ENCODE data around the gene NAV1. TPM values are rescaled to one million over a fixed set of nuclear protein-coding genes. Genes with fewer than 3 reads are reported as not detected.
"Not testable (repeated sequence)": the region's sequence is repeated elsewhere in the genome, so short reads cannot be mapped to it uniquely, and the experiment has no call there.

Gene NAV1
- total RNA-seq, result 11.0 TPM

GRCh38 chr1:201538612-201539551, at the start of gene NAV1:
TSS of gene NAV1 (plus strand) at chr1:201539127. CDS start at chr1:201622885, 83,758 bp downstream.
- Histone ChIP-seq H3K9ac (ENCODE audit: low read depth in 1 of 3, low read length in 3 of 3) (peak within 1 kb of the TSS; percentile 59 to 74 (median 63)), H3K27ac (ENCODE audit: low read depth, low read length) (peak within 1 kb of the TSS; percentile 74), H3K4me3 (ENCODE audit: low read length in 3 of 3) (peak within 1 kb of the TSS; percentile 69 to 83 (median 71)), H3K36me3 (ENCODE audit: control insufficient read depth in 3 of 3, insufficient read depth in 3 of 3, low read length in 3 of 3) (no peaks in the 10 kb centered on the region), H3K4me1 (ENCODE audit: control insufficient read depth in 3 of 3, insufficient read depth in 3 of 3, low read length in 3 of 3) (peaks cover 36 to 47% (median 43%) of the 10 kb centered on the region in 3 donors), H3K27me3 (ENCODE audit: control insufficient read depth in 3 of 3, insufficient read depth in 3 of 3, low read length in 3 of 3) (peaks cover 22 to 42% (median 41%) of the 10 kb centered on the region in 3 donors), H3K9me3 (ENCODE audit: control insufficient read depth in 3 of 3, low read length in 3 of 3) (no peaks in the 10 kb centered on the region)

- Histone ChIP-seq H3K27ac (ENCODE audit: low read depth, low read length) (peak overlapping the region; percentile 5), H3K36me3 (ENCODE audit: control insufficient read depth in 3 of 3, insufficient read depth in 3 of 3, low read length in 3 of 3) (peaks cover 0 to 31% (median 17%) of the 10 kb centered on the region in 3 donors), H3K9me3 (ENCODE audit: control insufficient read depth in 3 of 3, low read length in 3 of 3) (no peaks in the 10 kb centered on the region), H3K9ac (ENCODE audit: low read depth in 1 of 3, low read length in 3 of 3) (no peak overlapping the region), H3K4me1 (ENCODE audit: control insufficient read depth in 3 of 3, insufficient read depth in 3 of 3, low read length in 3 of 3) (peaks cover 42 to 54% (median 49%) of the 10 kb centered on the region in 3 donors), H3K4me3 (ENCODE audit: low read length in 3 of 3) (no peak overlapping the region), H3K27me3 (ENCODE audit: control insufficient read depth in 3 of 3, insufficient read depth in 3 of 3, low read length in 3 of 3) (no peaks in the 10 kb centered on the region)
These were observed 49.2 kb upstream of the NAV1 start for GRCh38 chr1:201489643-201490261.

- peaks cover 48 to 60% (median 58%) of the 10 kb centered on the region in 3 donors for H3K4me1 ChIP-seq (ENCODE audit: control insufficient read depth in 3 of 3, insufficient read depth in 3 of 3, low read length in 3 of 3)
- H3K36me3 ChIP-seq (ENCODE audit: control insufficient read depth in 3 of 3, insufficient read depth in 3 of 3, low read length in 3 of 3), result peaks cover 0 to 29% (median 15%) of the 10 kb centered on the region in 3 donors
- no peaks in the 10 kb centered on the region for H3K9me3 ChIP-seq (ENCODE audit: control insufficient read depth in 3 of 3, low read length in 3 of 3)
- no peak overlapping the region for H3K27ac ChIP-seq (ENCODE audit: low read depth, low read length)
- no peak overlapping the region for H3K9ac ChIP-seq (ENCODE audit: low read depth in 1 of 3, low read length in 3 of 3)
- H3K27me3 ChIP-seq (ENCODE audit: control insufficient read depth in 3 of 3, insufficient read depth in 3 of 3, low read length in 3 of 3), result no peaks in the 10 kb centered on the region
- H3K4me3 ChIP-seq (ENCODE audit: low read length in 3 of 3), result no peak overlapping the region
These were observed 48.2 kb upstream of the NAV1 start for GRCh38 chr1:201490708-201491131.

- H3K9me3 ChIP-seq (ENCODE audit: control insufficient read depth in 3 of 3, low read length in 3 of 3), result no peaks in the 10 kb centered on the region
- peak overlapping the region; percentile 56 for H3K27ac ChIP-seq (ENCODE audit: low read depth, low read length)
- no peak overlapping the region for H3K4me3 ChIP-seq (ENCODE audit: low read length in 3 of 3)
- peak overlapping the region in 1 of 3 donors; percentile 25 for H3K9ac ChIP-seq (ENCODE audit: low read depth in 1 of 3, low read length in 3 of 3)
- peaks cover 0 to 24% (median 11%) of the 10 kb centered on the region in 3 donors for H3K36me3 ChIP-seq (ENCODE audit: control insufficient read depth in 3 of 3, insufficient read depth in 3 of 3, low read length in 3 of 3)
- H3K4me1 ChIP-seq (ENCODE audit: control insufficient read depth in 3 of 3, insufficient read depth in 3 of 3, low read length in 3 of 3), result peaks cover 58 to 70% (median 67%) of the 10 kb centered on the region in 3 donors
- no peaks in the 10 kb centered on the region for H3K27me3 ChIP-seq (ENCODE audit: control insufficient read depth in 3 of 3, insufficient read depth in 3 of 3, low read length in 3 of 3)
These were observed 46.9 kb upstream of the NAV1 start for GRCh38 chr1:201491896-201492511.

- Histone ChIP-seq H3K36me3 (ENCODE audit: control insufficient read depth in 3 of 3, insufficient read depth in 3 of 3, low read length in 3 of 3) (peaks cover 0 to 20% (median 7%) of the 10 kb centered on the region in 3 donors), H3K4me1 (ENCODE audit: control insufficient read depth in 3 of 3, insufficient read depth in 3 of 3, low read length in 3 of 3) (peaks cover 54 to 73% (median 70%) of the 10 kb centered on the region in 3 donors)
These were observed 45.8 kb upstream of the NAV1 start for GRCh38 chr1:201493026-201493656.

GRCh38 chr1:201493757-201494617, 44.9 kb upstream of the NAV1 start:
- H3K9ac ChIP-seq (ENCODE audit: low read depth in 1 of 3, low read length in 3 of 3), result peak overlapping the region in 1 of 3 donors; percentile 25
- H3K9me3 ChIP-seq (ENCODE audit: control insufficient read depth in 3 of 3, low read length in 3 of 3), result no peaks in the 10 kb centered on the region
- H3K4me3 ChIP-seq (ENCODE audit: low read length in 3 of 3), result peak overlapping the region in 1 of 3 donors; percentile 3
- peaks cover 0 to 23% (median 7%) of the 10 kb centered on the region in 3 donors for H3K36me3 ChIP-seq (ENCODE audit: control insufficient read depth in 3 of 3, insufficient read depth in 3 of 3, low read length in 3 of 3)
- no peaks in the 10 kb centered on the region for H3K27me3 ChIP-seq (ENCODE audit: control insufficient read depth in 3 of 3, insufficient read depth in 3 of 3, low read length in 3 of 3)
- peaks cover 50 to 73% (median 71%) of the 10 kb centered on the region in 3 donors for H3K4me1 ChIP-seq (ENCODE audit: control insufficient read depth in 3 of 3, insufficient read depth in 3 of 3, low read length in 3 of 3)
- no peak overlapping the region for H3K27ac ChIP-seq (ENCODE audit: low read depth, low read length)

More at GRCh38 chr1:201493026-201493656, 45.8 kb upstream of the NAV1 start:
- H3K9me3 ChIP-seq (ENCODE audit: control insufficient read depth in 3 of 3, low read length in 3 of 3); H3K9ac ChIP-seq (ENCODE audit: low read depth in 1 of 3, low read length in 3 of 3); H3K27me3 ChIP-seq (ENCODE audit: control insufficient read depth in 3 of 3, insufficient read depth in 3 of 3, low read length in 3 of 3); H3K4me3 ChIP-seq (ENCODE audit: low read length in 3 of 3): not testable (repeated sequence)
- H3K27ac ChIP-seq (ENCODE audit: low read depth, low read length), result peak overlapping the region; percentile 56

- no peaks in the 10 kb centered on the region for H3K27me3 ChIP-seq (ENCODE audit: control insufficient read depth in 3 of 3, insufficient read depth in 3 of 3, low read length in 3 of 3)
- H3K9ac ChIP-seq (ENCODE audit: low read depth in 1 of 3, low read length in 3 of 3), result peak overlapping the region in 1 of 3 donors; percentile 68
- H3K4me3 ChIP-seq (ENCODE audit: low read length in 3 of 3), result peak overlapping the region in 2 of 3 donors; percentile 27 to 35
- H3K27ac ChIP-seq (ENCODE audit: low read depth, low read length), result peak overlapping the region; percentile 69
- H3K4me1 ChIP-seq (ENCODE audit: control insufficient read depth in 3 of 3, insufficient read depth in 3 of 3, low read length in 3 of 3), result peaks cover 48 to 72% (median 71%) of the 10 kb centered on the region in 3 donors
- H3K36me3 ChIP-seq (ENCODE audit: control insufficient read depth in 3 of 3, insufficient read depth in 3 of 3, low read length in 3 of 3), result peaks cover 0 to 20% (median 7%) of the 10 kb centered on the region in 3 donors
- H3K9me3 ChIP-seq (ENCODE audit: control insufficient read depth in 3 of 3, low read length in 3 of 3), result no peaks in the 10 kb centered on the region
These were observed 43.2 kb upstream of the NAV1 start for GRCh38 chr1:201495551-201496295.

GRCh38 chr1:201496296-201496690, 42.6 kb upstream of the NAV1 start:
- H3K9me3 ChIP-seq (ENCODE audit: control insufficient read depth in 3 of 3, low read length in 3 of 3), result no peaks in the 10 kb centered on the region
- H3K9ac ChIP-seq (ENCODE audit: low read depth in 1 of 3, low read length in 3 of 3), result peak overlapping the region in 1 of 3 donors; percentile 68
- peaks cover 50 to 75% (median 74%) of the 10 kb centered on the region in 3 donors for H3K4me1 ChIP-seq (ENCODE audit: control insufficient read depth in 3 of 3, insufficient read depth in 3 of 3, low read length in 3 of 3)
- H3K27ac ChIP-seq (ENCODE audit: low read depth, low read length), result peak overlapping the region; percentile 69
- H3K36me3 ChIP-seq (ENCODE audit: control insufficient read depth in 3 of 3, insufficient read depth in 3 of 3, low read length in 3 of 3), result peaks cover 0 to 20% (median 9%) of the 10 kb centered on the region in 3 donors
- peak overlapping the region in 1 of 3 donors; percentile 27 for H3K4me3 ChIP-seq (ENCODE audit: low read length in 3 of 3)
- H3K27me3 ChIP-seq (ENCODE audit: control insufficient read depth in 3 of 3, insufficient read depth in 3 of 3, low read length in 3 of 3), result no peaks in the 10 kb centered on the region
